ENCODE data around the gene MEIS2.

Gene MEIS2

DNA sequence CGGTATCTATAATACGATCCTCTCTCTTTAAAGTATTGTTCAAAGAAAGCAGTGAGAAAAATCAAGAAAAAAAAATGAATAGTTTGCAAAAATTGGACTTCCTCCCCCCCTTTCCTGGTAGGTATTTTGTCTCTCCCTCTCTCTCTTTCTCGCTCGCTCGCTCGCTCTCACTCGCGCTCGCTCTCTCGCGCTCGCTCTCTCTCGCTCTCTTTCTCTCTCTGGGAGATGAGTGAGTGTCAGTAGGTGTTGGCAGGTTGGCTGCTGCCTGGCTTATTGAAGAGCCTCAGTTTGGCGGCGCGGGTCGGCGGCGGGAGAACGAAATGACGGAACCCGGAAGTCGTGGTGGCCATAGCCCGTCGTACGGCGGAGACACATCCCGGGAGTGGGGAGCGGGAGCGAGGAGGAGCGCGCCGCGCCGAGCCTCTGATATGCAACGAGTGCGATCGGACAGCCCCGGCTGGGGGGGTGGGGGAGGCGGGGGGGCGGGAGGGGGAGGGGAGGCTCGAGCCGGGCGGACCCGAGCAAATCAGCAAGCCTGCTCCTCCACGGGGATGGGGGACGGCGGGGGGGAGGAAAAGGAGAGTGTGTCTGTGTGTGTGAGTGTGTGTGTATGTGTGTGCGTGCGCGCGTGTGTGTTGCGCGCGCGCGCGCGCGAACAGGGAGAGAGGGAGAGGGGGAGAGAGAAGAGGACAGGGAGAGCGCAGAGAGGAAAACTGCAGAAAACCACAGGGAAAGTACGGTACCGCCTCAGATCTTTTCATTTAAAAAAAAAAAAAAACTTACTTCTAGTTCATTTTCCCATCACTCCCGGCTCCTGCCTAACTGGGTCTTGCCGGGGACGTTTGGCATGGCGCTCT is at the start of gene MEIS2:
Gene MEIS2 (minus strand): TSS at position 441 of the 857 bp plus-strand sequence. CDS start 1,083 bp downstream, outside the sequence.
- no peak for DNase-seq (ENCODE audit: low read depth in 1 of 2, low spot score in 1 of 2)

DNA sequence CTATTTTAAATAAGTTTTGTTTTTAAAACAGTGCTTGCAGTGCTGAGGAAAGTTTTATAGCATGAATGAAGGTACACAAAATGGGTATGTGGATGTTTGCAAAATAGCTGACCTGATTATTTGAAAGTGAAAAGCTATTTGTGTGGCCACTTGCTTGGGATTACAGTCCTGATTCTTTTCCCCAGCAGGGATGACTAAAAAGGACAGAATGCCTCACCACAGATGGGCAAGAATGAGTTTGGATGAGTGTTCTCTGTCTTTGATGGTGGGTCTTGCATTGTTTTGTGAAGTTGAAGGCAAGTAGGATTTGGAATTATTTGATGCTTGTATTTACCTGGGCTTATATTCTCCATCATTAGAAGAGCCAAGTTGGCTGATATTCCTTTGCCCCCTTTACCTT is 48.8 kb upstream of the MEIS2 start:
- no peak for DNase-seq (ENCODE audit: low read depth in 1 of 2, low spot score in 1 of 2)

DNA sequence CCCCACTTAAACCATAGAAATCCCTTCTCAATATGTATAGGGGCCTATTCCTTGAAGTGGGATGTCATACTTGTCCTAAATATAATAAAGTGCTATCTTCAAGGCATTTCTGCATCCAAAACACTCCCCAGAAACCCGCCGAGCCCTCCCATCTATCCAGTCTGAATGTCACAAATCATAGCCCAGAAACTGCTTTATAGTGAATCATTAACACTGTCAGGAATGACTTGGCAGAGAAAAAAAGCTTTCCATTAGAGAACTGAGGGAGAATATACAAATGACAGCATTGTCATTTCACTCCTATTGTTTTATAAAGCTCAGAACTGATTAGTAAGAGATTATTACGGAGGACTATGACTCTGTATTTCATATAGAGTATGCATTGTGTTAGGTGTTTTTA is 48.4 kb upstream of the MEIS2 start:
- no peak for DNase-seq (ENCODE audit: low read depth in 1 of 2, low spot score in 1 of 2)

DNA sequence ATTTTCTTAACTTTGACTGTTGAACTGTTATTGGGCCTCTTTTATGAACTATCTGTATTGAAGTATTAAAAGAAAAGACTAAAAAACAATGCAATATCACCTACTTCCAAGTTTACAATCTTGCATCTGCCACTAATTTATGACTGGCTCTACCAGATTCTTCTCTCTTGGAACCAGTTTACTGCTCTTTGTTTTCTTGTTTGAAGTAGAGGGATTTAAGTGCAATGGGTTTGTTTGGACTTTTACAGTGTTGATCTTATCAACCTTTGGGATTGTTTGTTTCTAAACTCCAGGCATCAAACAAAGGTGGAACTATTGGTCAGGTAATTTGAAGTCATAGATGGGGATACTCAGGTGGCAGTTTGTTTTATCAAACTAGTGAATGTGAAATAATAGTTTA is 43.0 kb upstream of the MEIS2 start:
- no peak for DNase-seq (ENCODE audit: low read depth in 1 of 2, low spot score in 1 of 2)

DNA sequence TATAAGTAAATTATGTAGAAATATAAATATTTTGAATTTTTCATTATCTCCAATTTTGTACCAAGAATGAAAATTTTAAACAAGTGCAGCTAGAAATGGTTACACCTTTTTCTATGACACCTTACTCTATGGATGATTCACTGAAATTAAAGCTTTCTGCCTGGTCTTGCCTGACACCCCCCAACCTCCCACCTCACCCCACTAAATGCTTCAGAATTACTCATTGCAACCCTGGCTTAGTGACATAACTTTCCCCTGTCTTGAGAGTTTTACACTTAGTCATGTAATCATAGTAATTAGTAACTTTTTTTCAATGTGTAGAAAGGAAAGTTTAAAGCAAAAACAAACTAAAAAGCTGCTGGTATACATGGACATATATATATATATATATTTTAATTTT is 42.0 kb upstream of the MEIS2 start:
- no peak for DNase-seq (ENCODE audit: low read depth in 1 of 2, low spot score in 1 of 2)

DNA sequence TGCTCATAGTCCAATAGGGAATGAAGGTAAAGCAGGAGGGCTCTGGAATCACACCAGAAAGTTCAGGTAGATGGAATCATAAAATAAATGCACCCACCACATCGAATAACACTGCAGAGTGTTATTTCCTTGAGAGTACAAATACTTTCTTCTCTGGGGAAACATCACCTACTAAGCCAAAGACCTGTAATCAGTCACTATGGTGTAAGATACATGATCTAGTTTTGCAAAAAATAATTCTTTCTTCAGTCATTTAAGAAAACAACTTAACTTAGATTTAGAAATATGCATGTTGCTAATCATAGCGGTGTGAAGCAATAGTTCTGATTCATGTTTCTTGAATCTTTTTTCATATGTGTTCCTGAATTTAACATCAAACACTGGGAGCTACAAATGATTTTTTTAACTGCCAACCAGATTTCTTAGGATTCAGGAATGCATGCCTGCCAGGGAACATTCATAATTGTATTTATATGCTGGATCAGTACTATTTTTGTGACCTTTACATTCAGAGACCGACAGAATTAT is 40.2 kb upstream of the MEIS2 start:
- no peak for DNase-seq (ENCODE audit: low read depth in 1 of 2, low spot score in 1 of 2)

DNA sequence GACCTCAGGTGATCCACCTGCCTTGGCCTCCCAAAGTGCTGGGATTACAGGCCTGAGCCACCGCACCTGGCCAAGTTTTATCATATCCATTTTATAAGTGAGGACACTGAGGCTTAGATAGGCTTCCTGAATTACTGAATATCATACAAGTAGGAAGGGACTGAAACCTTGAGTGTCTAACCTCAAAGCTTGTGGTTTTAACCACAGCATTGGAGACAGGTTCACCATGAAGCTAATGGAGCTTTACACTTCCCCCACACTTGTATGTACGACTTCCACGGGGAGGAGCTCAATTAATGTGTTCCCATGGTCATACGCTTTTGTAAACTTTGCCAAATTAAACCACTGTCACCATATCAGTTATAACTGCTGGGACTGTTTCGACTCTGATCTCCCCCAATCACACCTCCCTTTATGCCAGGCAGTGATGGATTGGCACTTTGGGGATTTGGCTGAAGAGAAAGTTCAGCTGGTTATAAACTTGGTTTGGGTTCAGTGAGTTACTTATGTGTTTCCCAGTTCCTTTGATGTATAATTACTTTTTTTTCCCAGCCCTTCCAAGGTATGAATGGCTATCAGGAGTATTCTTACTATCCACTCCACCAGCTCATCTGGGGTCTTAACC is 38.4 kb upstream of the MEIS2 start:
- no peak for DNase-seq (ENCODE audit: low read depth in 1 of 2, low spot score in 1 of 2)

DNA sequence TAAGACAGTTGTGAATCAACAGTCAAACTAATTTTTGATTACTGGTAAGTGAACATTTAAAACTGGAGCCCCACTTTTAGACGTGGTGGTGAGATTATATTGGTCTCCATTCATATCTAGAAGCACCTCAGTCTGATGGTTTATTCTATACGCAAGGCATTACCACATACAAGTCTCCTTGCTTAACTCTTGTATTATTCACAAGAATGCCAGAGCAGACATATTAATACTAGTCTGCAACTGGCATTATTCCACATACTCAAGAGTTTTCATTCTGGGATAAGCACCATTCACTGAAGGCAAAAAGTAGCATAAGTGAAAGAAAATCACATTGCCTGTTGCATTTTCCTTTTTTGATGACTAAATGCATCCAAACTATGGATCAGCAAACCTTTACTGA is 36.9 kb upstream of the MEIS2 start:
- DNase-seq (ENCODE audit: low read depth in 1 of 2, low spot score in 1 of 2): no peak

DNA sequence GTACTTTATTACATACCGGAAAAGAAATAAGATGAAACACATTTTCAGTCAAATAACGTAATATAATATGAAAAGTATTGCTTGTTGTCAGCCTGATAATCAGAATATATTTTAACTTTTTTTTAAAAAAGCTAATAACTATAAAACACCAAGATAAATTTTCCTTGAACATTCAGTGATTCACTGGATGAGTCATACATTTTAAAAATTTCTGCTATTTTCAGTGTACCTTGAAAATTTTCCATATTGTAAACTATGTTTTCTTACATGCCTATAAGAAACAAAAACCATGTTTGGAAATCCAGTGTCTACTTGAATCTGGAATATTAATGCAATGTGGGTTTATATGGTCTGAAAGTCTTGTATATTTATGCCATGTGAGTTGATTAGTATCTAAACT is 36.3 kb upstream of the MEIS2 start:
- DNase-seq (ENCODE audit: low read depth in 1 of 2, low spot score in 1 of 2): no peak

DNA sequence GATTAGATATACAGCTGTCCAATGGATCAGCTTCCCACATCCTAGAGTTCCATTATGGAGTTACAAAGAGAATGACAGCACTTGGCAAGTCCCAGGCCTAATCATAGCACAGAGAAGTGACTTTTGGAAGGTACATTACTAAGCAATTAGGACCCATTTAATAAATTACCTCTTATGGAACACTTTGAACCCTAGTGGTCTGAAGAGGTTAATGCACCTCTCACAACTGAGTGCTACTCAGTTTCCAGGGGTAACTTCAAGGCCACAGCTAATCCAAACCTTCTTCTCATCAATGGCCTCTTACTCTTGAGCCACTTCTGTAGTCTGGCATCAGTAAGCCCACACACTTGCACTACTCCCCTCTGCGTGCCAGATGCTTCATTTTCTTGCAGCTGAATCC is 34.9 kb upstream of the MEIS2 start:
- DNase-seq (ENCODE audit: low read depth in 1 of 2, low spot score in 1 of 2): no peak

DNA sequence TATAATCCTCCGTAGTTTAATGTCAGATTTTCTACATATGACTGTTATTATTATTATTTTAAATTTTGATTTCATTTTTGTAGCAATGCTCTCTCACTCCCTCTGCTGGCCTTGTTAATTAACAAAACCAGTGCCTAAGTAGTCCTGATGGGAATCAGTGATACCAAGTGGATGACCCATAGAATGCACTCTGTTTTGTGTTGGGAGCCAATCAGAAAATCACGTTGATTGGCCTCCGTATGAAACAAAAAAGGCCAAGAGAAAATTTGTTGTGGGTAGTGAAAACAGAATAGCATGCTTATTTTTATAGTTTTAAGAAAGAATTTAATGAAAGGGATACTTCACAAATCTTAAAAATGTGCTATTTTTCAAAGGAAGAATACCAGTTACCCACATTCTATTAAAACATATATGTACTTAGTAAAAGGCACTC is 34.4 kb upstream of the MEIS2 start:
- DNase-seq (ENCODE audit: low read depth in 1 of 2, low spot score in 1 of 2): no peak

DNA sequence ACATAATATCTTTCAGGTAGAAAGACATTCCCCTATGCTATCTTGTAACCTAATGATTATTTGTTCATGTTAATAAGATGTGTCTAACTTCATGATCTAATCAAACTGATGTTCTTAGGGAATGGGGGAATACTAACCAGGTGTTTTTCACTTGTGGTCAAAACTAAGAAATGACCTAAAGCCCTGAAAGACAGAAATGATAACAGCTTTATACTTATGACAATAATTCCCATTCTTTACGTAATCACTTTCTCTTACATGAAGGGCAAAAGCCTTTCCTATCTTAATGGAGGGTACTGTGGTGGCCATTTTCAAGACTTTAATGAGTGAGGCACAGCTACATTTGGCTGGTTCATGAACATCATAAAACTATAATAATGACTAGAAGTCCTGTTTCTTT is 33.9 kb upstream of the MEIS2 start:
- DNase-seq (ENCODE audit: low read depth in 1 of 2, low spot score in 1 of 2): no peak

DNA sequence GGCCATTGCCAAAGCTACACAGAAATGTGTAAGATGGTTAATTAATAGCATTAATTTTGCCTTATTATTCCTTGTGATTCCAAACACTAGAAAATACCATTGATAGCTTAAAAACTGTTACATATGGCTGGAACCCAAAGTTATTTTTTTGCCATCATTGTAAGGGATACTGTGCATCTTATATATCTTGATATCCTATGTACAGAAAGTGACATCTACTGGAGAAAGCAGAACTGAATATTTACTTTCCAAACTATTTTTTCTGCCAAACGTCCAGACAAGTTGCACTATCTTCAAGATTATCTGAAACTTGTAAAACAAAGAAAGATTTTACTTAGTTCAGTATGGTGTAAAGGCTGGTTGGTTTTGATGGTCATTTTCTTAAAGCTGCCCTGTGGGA is 33.3 kb upstream of the MEIS2 start:
- no peak for DNase-seq (ENCODE audit: low read depth in 1 of 2, low spot score in 1 of 2)

DNA sequence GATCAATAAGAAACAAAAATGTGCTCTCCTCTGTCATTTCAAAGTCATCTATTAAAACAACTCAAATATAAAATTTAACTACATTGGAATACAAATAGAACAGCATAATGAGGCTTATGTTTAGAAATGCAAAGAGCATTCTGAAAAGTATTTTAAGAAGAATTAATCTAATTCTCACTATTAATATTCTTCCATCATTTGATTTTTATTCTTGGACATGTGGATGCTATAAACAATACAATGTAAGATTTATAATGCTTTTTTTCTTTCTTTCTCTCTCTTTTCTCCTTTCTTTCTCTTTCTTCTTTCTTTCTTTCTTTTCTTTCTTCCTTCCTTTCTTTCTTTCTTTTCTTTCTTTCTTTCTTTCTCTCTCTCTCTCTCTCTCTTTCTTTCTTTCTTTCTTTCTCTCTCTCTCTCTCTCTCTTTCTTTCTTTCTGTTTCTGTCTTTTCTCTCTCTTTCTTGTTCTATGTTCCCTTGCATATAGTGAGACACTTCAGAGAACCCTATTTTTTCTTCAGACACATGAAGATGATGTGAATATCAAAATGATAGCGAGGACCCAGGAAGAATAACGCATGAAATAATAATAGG is 32.6 kb upstream of the MEIS2 start:
- no peak for DNase-seq (ENCODE audit: low read depth in 1 of 2, low spot score in 1 of 2)

DNA sequence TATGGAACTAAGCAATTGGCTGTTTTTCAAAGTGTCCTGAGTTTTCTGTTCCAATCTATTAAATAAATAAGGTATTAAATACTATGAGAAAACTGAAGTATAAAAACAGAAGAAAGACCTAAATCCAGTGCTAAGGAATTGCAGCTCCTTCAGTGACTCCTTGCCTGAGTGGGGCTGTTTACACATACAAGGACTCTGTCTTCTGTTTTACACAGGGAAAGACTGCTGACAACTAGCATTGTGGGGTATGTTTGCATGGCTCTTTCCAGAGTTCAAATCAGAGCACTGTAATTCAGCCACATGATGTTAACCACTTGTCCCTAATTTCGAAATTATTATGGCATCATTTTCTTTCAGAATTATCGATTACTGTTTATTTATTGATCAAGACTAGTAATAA is 31.3 kb upstream of the MEIS2 start:
- DNase-seq (ENCODE audit: low read depth in 1 of 2, low spot score in 1 of 2): no peak

DNA sequence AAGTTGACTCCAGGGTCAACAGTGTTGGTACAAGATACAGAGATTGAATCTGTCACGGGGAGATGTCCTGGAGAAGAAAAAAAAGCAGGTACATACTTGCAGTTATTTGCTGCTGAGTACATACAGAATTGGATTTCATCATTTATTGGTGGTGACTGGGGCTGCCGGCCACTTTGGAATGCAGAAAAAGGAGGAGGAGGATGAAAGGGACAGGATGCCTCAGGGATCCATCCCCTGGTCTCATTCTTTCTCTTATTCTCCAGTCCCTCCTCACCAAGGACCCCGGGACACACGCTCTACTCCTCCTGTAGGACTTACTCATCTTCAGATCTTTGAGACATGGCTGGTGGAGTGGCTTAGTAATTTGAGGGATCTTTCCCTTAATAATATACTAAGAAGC is 30.0 kb upstream of the MEIS2 start:
- no peak for DNase-seq (ENCODE audit: low read depth in 1 of 2, low spot score in 1 of 2)

DNA sequence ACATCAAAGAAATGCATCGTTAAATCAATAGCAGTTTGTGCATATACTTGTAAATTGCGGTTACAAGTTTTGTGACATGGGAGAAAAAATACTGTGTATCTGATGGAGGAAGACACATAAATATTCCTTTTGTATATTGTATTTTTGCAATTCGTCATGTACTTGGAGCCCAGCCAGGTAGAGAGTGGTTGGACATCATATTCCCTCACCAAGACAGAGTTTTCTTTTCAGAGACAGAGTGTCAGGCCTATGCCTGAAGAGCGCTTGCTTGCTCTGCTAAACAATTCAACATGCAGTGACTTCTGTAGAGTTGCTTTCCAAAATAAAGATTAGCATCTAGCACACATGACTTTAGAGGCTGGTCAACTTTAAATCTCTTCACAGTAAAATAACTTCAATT is 24.8 kb upstream of the MEIS2 start:
- DNase-seq (ENCODE audit: low read depth in 1 of 2, low spot score in 1 of 2): no peak

DNA sequence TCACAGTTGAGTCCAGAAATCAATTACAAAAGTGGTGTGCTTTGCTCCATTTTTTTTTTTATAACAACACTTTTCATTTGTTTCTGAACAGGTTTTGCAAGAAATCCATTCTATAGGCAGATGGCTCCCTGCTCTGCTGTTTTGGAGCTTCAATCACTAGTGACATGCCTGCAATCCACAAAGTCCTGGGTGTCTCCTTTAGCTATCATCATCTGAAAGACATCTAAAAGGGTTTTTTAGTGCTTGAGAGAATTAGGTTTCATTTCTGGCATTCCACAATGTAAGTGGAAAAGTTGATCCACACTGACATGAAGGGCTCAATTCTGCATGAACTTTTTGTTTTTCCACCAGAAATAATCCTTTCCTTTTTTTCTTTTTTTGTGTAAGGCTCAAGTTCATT is 24.0 kb upstream of the MEIS2 start:
- DNase-seq (ENCODE audit: low read depth in 1 of 2, low spot score in 1 of 2): no peak

DNA sequence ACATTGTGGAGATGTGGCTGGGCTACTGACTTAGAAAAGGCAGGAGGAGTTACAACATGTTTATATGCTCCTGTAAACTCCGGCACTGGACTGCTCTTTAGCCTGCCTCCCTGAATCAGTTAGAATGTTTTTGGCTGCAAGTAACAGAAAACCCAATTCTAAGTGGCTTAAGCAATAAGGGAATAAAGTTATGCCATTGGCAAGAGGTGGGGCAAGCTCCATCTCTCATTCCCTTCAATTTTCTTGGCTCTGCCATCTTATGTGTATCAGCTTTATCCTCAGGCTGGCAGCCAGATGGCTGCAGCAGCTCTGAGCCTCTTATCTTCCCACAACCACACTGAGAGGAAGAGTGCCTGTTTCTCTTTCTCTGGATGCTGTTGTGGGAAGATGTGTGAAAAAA is 22.4 kb upstream of the MEIS2 start:
- DNase-seq (ENCODE audit: low read depth in 1 of 2, low spot score in 1 of 2): no peak

DNA sequence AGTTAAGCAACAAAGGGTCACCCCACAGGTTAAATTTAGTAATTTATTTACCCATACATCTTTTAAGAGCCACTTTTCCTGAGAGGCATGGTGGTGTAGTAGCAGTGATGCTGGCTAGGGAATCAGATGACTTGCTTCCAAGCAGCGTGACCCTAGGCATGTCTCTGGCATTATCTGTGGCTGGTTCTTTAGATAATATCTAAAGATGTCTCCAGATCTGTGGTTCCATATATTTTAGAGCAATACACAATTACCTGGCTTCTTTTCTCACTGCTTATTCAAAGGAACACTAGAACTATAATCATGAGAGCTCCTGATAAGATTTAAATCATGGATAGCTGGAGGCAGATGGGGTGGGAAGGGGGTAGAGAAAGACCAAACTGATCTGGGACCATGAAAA is 21.1 kb upstream of the MEIS2 start:
- no peak for DNase-seq (ENCODE audit: low read depth in 1 of 2, low spot score in 1 of 2)

DNA sequence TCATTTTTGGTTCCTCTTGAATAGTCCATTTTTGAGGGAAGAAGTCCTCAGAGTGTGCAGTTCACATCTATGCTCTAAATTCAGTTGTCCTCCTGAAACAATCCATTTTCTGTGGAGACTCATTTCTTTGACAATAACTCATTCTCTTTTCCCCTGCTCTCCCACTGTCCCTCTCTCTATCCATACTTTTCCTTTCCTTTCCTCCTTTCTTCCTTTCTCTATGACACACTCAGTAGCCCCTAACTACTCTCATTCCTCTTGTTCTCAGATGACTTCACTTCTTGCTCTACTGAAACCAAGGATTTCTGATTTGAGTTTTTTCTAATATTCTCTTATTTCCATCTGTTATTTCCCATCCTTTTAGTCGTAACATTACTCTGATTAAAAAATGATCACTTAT is 16.7 kb upstream of the MEIS2 start:
- DNase-seq (ENCODE audit: low read depth in 1 of 2, low spot score in 1 of 2): no peak

DNA sequence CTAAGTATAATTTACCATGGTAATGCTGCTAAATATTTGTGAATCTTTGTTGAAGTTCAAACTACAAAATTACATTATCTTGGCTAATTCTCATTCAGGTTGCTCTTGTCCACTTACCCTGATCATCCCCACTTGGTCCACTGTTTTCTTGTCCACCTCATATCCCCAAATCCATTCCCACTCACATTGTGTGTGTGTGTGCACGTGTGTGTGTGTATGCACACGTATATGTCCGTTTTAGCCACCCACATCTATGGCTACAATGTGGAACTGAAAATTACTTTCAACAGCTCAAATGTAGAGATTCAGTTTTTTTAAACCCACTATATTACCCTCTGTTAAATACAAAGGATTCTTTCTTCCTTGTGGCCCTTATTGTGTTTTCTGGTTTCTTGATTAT is 15.2 kb upstream of the MEIS2 start:
- no peak for DNase-seq (ENCODE audit: low read depth in 1 of 2, low spot score in 1 of 2)

All from stimulated activated CD4-positive, alpha-beta T cell treated with anti-CD3 and anti-CD28 coated beads, Interleukin-15, amount 100 ng/mL, for 1 hour (primary cell).